Measurements from ENCODE around the gene NOS1AP.

- TF ChIP-seq POLR2AphosphoS5 (IDR thresholded peaks at IDR 0.05; ENCODE audit: insufficient read depth in 1 of 2, low read depth in 1 of 2), result no peak
- no peak for TF ChIP-seq POLR2A (IDR thresholded peaks at IDR 0.05)
Observed at GRCh38 chr1:162087111-162087510, 17.6 kb downstream of the NOS1AP start.

All from vagina (tissue), 2 donors.